ENCODE results near the gene SCAF1.

Gene SCAF1

DNA sequence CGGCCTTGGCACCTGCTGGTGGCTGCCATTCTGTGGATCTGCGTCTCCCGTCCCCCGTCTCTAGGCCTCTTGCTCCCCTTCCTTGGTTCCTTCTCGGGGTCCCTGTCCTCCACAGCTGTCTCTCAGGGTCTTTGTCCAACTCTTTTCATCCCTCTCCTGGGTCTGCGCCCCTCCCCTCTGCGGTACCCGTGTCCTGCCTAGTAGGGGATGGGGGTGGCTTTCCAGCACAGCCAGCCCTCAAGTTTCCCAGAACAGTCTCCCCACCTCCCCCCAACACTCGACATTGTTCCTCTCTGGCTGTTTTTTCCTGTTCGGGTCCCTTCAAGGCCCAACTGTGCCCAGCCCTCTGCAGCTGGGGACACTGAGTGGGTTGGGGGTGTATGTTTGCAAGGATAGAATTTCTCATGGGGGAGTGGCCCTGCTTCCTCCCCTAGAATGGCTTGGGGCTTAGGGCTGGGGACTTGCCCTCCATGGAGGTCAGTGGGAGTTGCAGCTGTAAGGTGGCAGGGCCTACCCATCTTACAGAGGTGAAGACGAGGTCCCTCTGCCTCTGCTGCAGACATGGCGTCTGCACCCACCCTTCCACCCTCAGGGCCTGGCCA is 46.6 kb downstream of the SCAF1 start:
- DNase-seq, result no peak

- DNase-seq, result no peak
Observed at GRCh38 chr19:49689133-49690078, 47.4 kb downstream of the SCAF1 start, which contains the start of gene ADM5. Gene ADM5 (plus strand): TSS chr19:49689594. CDS start chr19:49689838, 244 bp downstream.

DNA sequence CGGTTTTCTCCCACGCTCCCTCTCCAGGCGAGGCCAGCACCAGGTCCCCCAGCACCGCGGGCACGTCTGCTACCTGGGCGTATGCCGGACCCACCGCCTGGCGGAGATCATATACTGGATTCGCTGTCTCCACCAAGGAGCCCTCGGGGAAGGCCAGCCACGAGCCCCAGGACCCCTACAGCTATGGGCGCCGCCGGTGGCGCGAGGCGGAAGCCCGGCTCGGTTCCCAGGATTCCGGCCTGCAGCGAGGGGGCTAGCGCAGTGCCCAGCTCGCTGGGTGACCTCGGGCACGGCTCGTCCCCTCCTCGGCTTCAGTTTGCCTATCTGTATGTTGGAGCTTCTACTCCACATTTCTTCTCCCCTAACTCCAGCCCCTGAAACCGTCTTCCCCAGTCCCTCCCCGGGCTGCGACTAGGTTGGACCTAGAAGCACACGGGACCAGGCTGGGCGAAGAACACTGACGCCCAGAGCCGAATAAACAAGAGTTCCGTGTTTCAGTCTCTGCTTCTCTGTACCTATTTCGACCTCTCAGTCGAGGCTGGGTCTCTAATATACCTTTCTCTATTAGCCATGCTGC is 48.2 kb downstream of the SCAF1 start:
- DNase-seq, result no peak

- no peak for DNase-seq
Observed at GRCh38 chr19:49690656-49691242, 48.7 kb downstream of the SCAF1 start, which contains the start of gene CPT1C. Gene CPT1C (plus strand): TSS chr19:49691116. CDS start chr19:49692253, 1,137 bp downstream.

- no peak for DNase-seq
Observed at GRCh38 chr19:49691243-49692146, 49.5 kb downstream of the SCAF1 start.

DNA sequence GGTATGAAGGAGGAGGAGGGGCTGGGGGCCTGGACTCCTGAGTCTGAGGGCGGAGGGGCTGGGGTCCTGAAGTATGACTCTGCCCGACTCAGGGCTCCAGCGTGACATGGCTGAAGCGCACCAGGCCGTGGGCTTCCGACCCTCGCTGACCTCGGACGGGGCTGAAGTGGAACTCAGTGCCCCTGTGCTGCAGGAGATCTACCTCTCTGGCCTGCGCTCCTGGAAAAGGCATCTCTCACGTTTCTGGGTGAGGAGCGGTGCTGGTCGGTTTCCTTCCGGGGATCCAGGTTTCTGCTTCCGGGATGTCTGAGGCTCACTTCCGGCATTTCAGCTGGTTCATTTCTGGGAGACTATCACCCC is 50.1 kb downstream of the SCAF1 start:
- DNase-seq, result no peak

DNA sequence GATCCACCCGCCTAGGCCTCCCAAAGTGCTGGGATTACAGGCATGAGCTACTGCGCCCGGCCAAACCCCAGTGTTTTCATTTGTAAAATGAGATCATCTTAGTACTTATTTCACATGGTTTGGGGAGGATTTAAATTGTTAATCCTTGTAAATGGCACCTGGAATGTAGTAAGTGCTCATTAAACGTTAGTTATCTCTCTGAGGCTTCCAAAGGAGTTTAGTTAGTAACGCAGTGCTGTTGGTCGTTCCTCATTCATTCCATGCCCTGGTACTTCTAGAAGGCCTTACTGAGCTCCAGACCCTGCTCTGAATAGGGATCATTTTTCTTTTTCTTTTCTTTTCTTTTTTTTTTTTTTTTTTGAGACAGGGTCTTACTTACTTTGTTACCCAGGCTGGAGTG is 54.1 kb downstream of the SCAF1 start:
- no peak for DNase-seq

- no peak for DNase-seq
Observed at GRCh38 chr19:49696865-49697264, 54.9 kb downstream of the SCAF1 start.

DNA sequence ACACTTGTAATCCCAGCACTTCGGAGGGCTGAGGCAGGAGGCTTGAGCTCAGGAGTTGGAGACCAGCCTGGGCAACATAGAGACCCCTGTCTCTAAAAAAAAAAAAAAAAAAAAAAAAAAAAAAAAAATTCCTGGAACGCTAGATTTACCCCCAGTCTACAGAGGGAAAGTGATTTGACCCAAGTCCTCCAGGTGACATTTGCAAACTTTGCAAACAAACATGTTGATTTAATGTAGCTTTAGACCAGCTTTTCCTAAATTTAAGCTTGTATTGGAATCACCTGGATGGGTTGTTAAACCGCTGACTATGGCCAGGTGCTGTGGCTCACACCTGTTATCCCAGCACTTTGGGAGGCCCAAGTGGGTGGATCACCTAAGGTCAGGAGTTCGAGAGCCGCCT is 57.4 kb downstream of the SCAF1 start:
- DNase-seq, result no peak

GRCh38 chr19:49700563-49700962 is 58.6 kb downstream of the SCAF1 start:
- DNase-seq, result no peak

- DNase-seq, result no peak
Observed at GRCh38 chr19:49701271-49701786, 59.3 kb downstream of the SCAF1 start.

GRCh38 chr19:49704888-49705642 is 63.1 kb downstream of the SCAF1 start:
- no peak for DNase-seq

DNA sequence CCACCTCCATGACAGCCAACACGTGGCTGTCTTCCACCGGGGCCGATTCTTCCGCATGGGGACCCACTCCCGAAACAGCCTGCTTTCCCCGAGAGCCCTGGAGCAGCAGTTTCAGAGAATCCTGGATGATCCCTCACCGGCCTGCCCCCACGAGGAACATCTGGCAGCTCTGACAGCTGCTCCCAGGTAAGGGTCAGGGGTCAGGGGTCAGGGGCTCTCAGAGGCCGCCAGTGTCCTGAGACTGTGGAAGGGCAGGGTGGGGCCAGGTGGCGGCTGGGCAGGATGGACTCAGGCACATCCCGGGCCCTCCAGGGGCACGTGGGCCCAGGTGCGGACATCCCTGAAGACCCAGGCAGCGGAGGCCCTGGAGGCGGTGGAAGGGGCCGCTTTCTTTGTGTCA is 63.9 kb downstream of the SCAF1 start:
- no peak for DNase-seq

Data from OCI-M1 (cell line).